GM21447 (cell line): Measurements from ENCODE around the gene ERC1.

Source experiments
- ATAC-seq: cut with Tn5 transposase; IDR thresholded peaks from one replicate; pipeline ENCODE4 v1.9.1; 2021; ENCODE audit not compliant: unreplicated experiment

Gene ERC1

DNA sequence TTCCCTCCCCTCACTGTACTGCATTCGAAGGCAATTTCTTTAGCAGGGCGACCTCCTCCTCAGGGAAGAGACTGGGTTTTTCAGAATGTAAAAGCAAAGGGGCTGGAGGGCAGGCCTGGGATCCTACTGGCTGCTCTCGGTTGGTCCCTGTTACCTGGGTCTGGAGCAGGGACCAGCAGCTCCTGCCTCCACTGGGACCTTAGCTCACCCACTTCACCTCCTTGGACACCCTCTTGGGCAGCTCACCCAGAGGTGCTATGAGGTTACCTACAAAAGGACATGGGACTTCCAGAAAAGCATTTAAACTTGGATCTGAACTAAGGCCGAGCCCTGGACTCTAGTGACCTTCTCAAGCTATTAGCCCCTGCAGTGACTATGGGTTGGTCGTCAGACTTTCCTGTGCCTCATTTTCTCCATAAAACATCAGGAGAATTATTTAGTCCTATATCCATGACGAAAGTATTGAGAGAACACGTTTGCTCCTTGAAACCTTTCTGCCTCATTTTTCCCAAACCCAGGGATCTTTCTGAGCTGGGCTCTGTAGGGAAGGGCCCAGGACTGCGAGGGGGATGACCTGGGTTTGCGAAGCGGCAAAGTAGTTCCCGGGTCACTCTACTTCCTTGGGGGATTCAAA lies 538.3 kb downstream of the ERC1 start:
- ATAC-seq, result no peak

DNA sequence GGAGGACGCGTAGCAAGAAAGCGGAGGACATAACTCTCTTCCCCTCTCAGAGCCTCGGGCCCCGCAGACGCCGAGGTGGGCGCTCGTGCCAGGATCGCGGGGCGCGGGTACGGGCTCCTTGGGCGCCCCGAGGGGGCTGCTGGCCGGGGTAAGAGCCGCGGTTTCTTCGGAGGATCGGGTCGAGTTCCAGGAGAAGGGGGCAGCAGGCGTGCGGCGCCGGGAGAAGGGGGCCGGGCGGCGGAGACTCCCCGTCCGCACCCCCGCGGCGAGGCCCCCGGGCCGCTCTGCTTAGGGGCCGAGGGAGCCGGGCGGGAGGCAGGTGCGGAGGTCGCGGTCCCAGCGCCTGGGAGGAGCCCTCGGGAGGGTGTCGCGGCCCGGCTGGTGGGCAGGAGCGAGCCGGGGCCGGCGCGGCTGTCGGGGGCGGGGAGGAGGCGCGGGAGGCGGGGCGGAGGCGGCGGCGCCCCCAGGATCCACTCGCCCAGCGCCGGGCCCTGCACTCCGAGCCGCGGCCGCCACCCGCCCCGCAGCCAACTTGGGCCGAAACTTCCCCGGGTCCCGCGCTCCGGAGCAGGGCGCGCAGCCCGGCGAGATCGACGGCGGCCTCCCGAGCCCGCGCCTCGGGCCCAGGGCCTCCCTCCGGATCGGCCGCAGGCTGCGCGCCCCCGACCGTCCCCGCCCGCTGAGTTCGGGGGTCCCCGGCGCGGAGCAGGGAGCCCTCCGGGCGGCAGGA lies 539.0 kb downstream of the ERC1 start:
- no peak for ATAC-seq

DNA sequence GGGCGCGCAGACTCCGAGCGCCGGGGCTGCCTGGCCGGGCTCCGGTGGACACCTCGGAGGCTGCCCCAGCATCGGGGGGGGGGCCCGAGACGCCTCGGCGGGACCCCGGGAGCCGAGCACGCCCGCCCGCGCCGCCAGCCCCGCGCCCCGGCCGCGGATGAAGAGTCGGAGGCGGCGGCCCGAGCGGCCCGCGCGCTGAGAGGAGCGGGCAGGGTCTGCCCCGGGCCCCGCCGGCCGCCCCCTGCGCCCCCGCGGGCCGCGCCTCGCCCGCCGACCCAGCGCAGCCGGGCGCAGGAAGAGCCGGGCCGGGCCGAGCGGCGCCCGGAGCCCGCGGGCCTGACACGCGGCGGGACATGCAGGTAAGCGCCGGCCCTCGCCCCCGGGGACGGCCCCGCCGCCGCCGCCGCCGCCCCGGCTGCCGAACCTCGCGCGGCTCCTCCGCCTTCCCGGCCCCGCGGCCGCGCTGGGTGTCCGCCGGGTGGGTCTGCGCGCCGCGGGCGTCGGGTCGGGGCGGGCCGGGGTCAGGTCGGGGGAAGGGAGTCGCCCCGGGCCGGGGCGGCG lies 539.6 kb downstream of the ERC1 start:
- ATAC-seq, result no peak

DNA sequence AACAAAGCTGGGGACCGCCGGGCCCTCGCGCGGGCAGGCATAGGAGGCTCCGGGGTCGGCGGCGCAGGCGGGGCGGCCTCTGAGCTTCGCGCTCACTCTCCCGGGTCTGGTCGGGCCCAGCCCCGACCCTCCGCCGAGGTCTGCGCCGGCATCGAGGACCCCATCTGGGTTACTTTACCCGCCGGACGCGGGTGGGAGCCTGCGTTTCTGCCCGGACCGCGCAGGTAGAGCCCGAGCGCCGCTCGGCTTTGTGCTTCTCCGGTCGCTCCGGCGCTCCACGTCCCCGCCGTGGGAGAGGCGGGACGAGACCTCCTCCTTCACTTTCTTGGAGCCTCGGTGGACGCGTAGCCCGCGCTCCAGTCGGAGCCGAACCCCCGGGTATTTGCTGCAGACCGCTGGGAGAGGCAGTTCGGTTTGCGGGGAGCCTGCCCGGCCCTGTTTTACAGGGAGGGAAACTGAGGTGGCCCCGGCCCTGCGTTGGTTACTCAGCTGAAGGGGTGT lies 540.2 kb downstream of the ERC1 start:
- no peak for ATAC-seq

DNA sequence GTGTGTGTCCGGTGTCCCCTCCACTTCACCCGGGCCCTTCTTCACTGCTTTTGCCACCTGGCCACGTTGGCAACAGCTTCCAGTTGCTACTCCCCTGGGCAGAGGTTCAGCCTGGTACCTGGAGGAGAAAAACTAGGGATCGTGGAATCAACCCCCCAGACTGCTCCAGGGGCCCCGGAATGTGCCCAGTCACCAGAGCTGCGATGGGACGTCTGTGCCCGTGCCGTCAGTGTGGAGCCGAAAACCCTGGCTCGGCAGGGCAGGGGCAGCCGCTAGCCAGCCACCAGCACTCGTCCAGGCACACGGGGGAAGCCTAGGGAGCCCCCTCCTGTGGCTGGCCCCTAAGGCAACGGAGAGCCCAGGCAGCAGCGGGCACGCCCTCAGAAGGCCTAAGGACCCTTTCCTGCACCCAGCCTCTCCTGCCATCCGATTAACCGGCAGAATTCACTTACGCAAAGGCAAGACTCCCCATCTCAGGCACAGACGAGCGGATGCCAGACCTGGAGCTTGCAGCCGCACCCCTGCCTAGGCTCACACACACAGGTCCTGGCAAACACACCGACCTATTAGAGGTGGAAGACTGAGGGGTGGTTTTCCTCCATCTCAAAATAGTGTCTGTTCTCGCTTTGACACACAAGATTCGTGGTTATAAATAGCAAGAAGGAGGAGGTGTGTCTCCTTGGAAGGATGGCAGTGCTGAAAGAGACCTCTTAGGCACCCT lies 540.8 kb downstream of the ERC1 start:
- no peak for ATAC-seq

DNA sequence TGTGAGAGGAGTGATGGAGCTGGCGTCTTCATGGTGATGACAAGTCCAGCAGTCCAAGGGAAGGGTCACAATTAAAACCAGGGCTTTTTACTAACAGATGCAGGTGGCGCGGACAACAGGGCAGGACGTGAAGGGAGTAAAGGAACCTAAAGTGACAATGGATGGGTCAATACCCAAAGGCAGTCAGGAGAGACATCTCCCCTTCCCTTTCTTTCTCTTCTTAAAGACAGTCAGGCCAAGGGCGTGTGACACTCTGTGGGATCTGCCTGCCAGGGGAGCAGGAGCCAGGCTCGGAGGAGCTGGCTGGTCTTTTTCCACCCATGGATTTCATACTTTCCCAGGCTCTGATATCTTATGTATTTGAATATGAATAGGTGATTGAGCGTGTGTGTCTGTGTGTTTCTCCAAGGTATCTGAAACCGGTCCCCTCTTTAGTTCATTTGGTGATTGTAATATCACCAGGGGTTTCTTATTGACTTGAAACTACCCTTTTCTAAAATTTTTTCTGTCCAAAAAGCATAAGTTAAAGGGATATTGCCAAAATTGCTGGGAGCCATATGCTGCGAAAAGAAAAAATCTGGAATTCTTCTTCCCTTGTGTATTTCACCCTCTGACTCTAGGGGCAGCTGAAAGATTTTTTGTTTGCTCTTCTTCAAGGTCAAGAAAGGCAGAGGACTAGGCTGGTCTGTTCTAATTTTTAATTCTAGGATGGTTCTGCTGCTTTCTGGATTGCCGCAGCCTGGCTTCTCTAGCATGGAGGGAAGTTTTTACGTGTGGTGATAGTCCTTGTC lies 541.5 kb downstream of the ERC1 start:
- no peak for ATAC-seq

DNA sequence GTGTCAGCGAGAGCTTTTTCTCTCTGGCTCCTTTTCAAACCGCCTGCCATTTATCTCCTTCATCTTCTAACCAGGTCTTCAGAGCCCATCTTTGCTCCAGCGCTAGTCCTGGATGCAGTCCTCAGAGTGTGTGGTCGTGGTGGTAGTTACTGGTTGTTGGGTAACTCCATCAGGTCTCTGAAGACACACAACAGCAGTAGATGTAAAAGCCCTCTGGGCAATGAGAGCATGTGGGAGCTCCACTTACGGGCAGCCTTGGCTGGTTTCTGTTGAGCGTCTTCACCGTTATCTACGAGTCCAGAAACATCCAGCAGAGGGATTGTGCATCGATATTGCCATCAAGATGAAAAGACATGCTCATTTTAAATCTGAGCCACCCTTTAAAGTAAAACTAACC lies 542.2 kb downstream of the ERC1 start:
- peak; percentile 13 for ATAC-seq

DNA sequence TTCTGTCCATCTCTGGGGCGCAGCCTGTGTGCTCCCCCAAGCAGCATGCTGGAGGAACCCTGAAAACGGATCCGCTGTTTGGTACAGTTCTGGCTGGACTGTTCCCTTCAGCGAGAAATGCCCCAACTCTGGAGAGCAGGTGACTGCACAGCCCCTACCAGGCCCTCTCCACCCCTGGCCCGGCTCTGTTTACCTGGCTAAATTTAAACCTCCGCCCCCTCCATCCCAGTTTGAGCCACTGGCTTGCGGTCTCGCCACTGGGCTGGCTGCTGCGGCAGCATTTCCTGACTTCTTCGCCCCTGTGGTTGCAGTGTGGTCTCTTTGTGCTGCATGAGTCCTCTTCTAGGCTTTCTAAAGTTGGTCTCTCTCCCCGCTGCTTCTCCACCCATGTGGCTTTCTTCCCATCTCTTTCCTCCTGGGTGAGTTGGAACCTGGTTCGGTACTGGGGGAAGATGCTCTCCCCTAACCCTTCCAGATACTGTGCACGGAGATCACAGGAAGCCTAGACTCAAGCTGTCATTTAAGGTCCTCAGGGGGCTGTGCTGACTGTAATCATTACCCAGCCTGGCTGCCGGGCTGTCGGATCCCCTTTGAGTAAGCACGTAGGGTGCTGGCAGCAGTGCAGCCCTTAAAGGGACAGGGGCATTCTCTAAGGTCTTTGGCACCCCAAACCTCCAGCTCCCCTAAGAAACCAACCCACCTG lies 542.7 kb downstream of the ERC1 start:
- peak; percentile 54 for ATAC-seq

DNA sequence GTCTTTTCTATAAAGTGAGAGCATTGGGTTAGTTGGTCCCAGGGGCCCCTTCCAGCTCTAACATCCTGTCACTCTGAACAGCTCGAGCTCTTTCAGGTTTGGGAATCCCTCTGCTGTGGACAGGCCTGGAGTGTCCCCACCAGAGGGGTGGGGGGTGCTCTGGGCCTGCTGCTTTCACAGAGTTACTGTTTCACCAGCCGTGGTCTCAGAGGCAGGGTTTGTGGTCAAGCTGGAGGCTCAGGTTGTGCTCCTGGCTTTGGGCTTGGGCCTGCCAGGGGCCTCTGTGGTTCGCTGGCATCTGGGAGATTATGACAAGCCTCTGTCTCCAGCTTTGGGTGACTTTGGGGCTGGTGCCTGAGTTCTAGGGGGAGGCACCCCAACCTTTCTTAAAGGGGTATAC lies 543.7 kb downstream of the ERC1 start:
- ATAC-seq, result peak; percentile 38

DNA sequence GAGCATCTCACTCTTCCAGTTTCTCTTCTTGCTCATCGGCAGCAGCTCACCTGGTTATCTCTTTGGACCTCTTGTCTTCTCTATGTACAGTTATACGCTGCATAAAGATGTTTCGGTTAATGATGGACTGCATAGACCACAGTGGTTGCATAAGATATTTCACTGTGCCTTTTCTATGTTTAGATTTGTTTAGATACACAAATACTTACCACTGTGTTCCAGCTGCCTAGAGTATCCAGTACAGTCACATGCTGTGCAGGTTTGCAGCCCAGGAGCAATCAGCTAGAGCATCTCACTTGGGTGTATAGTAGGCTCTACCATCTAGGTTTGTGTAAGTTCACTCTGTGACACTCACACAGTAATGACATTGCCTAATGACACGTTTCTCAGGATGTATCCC lies 545.8 kb downstream of the ERC1 start:
- ATAC-seq, result no peak

DNA sequence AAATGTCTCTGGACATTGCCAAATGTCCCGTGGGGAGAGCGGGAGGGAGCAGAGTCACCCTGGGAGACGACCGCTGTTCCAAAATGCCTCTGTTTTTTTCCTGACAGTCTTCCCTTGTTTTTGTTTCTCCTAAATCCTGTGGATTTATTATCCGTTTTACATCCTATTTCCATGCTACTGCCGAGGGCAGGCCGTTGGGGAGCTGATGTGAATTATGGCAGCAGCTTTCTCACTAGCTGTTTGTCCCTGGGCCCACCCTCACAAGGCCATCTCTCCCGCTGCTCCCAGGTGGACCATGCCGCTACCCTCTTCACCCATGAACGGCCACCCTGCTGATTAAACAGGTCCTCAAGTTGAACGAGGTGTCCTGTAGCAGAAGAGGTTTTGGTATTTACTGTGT lies 548.1 kb downstream of the ERC1 start:
- no peak for ATAC-seq

DNA sequence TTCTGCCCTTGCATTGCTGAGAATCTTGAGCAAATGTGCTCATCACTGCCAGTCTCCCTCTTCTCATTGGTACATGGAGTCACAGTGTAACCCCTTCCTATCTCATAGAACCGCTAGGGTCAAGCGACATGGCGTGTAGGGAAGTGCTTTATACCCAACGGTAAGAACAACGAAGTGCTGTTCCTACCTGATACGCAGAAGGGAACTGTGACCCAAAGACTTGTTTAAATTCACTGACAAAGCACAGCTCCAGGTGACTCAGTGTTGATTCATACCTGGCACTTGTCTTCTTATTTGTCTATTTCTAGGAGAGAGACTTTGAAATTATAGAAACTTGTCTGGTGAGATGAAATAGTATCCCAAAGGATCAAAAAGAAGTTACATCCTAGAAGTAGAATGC lies 549.7 kb downstream of the ERC1 start:
- no peak for ATAC-seq

DNA sequence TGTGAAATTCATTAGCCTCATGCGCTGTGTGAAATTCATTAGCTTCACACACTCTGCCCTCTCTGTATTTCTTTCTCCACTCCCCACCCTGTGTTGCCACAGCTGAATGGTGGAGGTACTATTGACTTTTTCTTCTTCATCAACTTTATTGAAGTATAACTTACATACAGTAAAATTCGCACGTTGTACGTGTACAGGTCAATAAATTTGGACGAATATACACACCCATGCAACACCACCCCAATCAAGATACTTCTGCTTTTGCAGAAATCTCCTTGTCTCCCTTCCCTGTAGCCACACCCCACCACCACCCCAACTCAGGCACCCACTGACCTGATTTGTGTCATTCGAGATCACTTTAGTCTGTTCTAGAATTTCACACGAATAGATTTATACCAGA lies 551.6 kb downstream of the ERC1 start:
- ATAC-seq, result no peak

DNA sequence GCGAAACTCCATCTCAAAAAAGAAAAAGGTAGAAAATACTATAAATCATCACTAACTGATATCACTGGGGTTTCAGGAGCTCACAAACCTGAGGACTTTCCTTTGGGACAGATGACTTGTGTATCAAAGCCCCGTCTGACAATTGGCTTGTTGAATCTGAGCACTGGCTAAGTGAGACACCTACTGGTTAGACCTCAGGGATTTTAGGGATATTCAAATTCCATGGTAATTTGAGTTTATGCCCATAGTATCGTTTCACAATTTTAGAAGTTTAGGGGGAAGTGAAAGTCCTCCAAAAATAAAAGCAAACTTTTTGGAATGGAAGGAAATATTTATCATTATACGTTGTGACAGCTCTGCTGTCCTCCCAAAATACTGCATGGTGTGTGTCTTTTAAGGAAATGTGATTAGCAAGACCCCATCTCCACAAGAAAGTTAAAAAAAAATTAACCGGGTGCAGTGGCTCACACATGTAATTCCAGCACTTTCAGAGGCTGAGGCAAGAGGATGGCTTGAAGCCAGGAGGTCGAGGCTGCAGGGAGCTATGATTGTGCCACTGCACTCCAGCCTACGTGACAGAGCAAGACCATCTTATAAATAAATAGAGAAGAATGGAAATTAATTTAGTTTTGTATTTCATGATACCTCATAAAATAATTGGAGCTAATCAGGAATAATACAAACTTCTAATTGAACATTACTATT lies 554.1 kb downstream of the ERC1 start:
- ATAC-seq, result no peak
